HG03060 (cell line): ENCODE data around the gene ICAM5.
"Not testable (repeated sequence)": the region's sequence is repeated elsewhere in the genome, so short reads cannot be mapped to it uniquely, and the experiment has no call there.

ENCODE experiments used
- ATAC-seq: cut with Tn5 transposase; IDR thresholded peaks from one replicate; pipeline ENCODE4 v1.9.1; 2021; ENCODE audit warnings: low read depth, moderate number of reproducible peaks; ENCODE audit not compliant: unreplicated experiment

ICAM5 gene

GRCh38 chr19:10336725-10337124 is 47.0 kb downstream of the ICAM5 start:
- ATAC-seq = not testable (repeated sequence)

GRCh38 chr19:10338940-10339339 is 49.2 kb downstream of the ICAM5 start:
- no peak for ATAC-seq

GRCh38 chr19:10339380-10339960 is 49.7 kb downstream of the ICAM5 start, which contains the start of gene ICAM3:
TSS of gene ICAM3 (minus strand) at chr19:10339624. CDS start at chr19:10339614, 10 bp downstream.
- no peak for ATAC-seq

- ATAC-seq = no peak
Measured at GRCh38 chr19:10339977-10340376, 50.2 kb downstream of the ICAM5 start.

- no peak for ATAC-seq
Measured at GRCh38 chr19:10343495-10343894, 53.7 kb downstream of the ICAM5 start.

- no peak for ATAC-seq
Measured at GRCh38 chr19:10344780-10345179, 55.0 kb downstream of the ICAM5 start.
